Measurements from ENCODE around the gene PAPPA2. TPM values are rescaled to one million over a fixed set of nuclear protein-coding genes. Genes with fewer than 3 reads are reported as not detected.

The PAPPA2 gene
- total RNA-seq, 4 donors from 2014 or later, result 0.75 to 17.5 (median 1.3) TPM

GRCh38 chr1:176773038-176773437 lies 310.1 kb downstream of the PAPPA2 start:
- TF ChIP-seq CTCF (IDR thresholded peaks at IDR 0.05; ENCODE audit: low read depth), result no peak

GRCh38 chr1:176774224-176774623 lies 311.2 kb downstream of the PAPPA2 start:
- no peak for TF ChIP-seq CTCF (IDR thresholded peaks at IDR 0.05; ENCODE audit: low read depth)

GRCh38 chr1:176775378-176775777 lies 312.4 kb downstream of the PAPPA2 start:
- TF ChIP-seq CTCF (IDR thresholded peaks at IDR 0.05; ENCODE audit: low read depth), result no peak

- TF ChIP-seq CTCF (IDR thresholded peaks at IDR 0.05; ENCODE audit: low read depth), result no peak
These were observed 313.0 kb downstream of the PAPPA2 start for GRCh38 chr1:176775996-176776395.

GRCh38 chr1:176778056-176778455 lies 315.1 kb downstream of the PAPPA2 start:
- no peak for TF ChIP-seq CTCF (IDR thresholded peaks at IDR 0.05; ENCODE audit: low read depth)

- no peak for TF ChIP-seq CTCF (IDR thresholded peaks at IDR 0.05; ENCODE audit: low read depth)
These were observed 317.0 kb downstream of the PAPPA2 start for GRCh38 chr1:176779992-176780328.

- no peak for TF ChIP-seq CTCF (IDR thresholded peaks at IDR 0.05; ENCODE audit: low read depth)
These were observed 320.3 kb downstream of the PAPPA2 start for GRCh38 chr1:176783309-176783708.

GRCh38 chr1:176785056-176785455 lies 322.1 kb downstream of the PAPPA2 start:
- no peak for TF ChIP-seq CTCF (IDR thresholded peaks at IDR 0.05; ENCODE audit: low read depth)
